Nephron (organoid): ENCODE data around the gene MEAK7.
"Not testable (repeated sequence)": the region's sequence is repeated elsewhere in the genome, so short reads cannot be mapped to it uniquely, and the experiment has no call there.

Source experiments
- H3K27ac Mint-ChIP-seq, 3 experiments: 2 replicates each; pipeline ENCODE4 v1.8.0; 2020; ENCODE audit warnings: mixed read lengths in 3 of 3, mild to moderate bottlenecking in 2 of 3, moderate library complexity in 1 of 3
- H3K27me3 Mint-ChIP-seq: 2 replicates; pipeline ENCODE4 v1.8.0; 2021; ENCODE audit warnings: low read depth, mild to moderate bottlenecking, moderate library complexity, mixed read lengths
- H3K36me3 Mint-ChIP-seq: 2 replicates; pipeline ENCODE4 v1.8.0; 2020; ENCODE audit warnings: low read depth, mixed read lengths
- H3K4me1 Mint-ChIP-seq: 2 replicates; pipeline ENCODE4 v1.8.0; 2020; ENCODE audit warnings: mixed read lengths
- H3K4me3 Mint-ChIP-seq, 3 experiments: 2 replicates each; pipeline ENCODE4 v1.8.0; 2020; ENCODE audit warnings: mild to moderate bottlenecking in 3 of 3, mixed read lengths in 3 of 3, moderate library complexity in 2 of 3
- H3K9me3 Mint-ChIP-seq: 2 replicates; pipeline ENCODE4 v1.8.0; 2020; ENCODE audit warnings: mixed read lengths
- TF ChIP-seq, protein P1 (sequence below), 3 experiments: fragments of 200-600 bp; sonication (generic); IDR thresholded peaks; one replicate each; pipeline ENCODE4 v1.5.0; 2021; ENCODE audit warnings: antibody characterized with exemption in 3 of 3; ENCODE audit not compliant: unreplicated experiment in 3 of 3

MEAK7 gene

GRCh38 chr16:84524346-84524920 is 20.0 kb upstream of the MEAK7 start:
- TF ChIP-seq, protein P1, sequence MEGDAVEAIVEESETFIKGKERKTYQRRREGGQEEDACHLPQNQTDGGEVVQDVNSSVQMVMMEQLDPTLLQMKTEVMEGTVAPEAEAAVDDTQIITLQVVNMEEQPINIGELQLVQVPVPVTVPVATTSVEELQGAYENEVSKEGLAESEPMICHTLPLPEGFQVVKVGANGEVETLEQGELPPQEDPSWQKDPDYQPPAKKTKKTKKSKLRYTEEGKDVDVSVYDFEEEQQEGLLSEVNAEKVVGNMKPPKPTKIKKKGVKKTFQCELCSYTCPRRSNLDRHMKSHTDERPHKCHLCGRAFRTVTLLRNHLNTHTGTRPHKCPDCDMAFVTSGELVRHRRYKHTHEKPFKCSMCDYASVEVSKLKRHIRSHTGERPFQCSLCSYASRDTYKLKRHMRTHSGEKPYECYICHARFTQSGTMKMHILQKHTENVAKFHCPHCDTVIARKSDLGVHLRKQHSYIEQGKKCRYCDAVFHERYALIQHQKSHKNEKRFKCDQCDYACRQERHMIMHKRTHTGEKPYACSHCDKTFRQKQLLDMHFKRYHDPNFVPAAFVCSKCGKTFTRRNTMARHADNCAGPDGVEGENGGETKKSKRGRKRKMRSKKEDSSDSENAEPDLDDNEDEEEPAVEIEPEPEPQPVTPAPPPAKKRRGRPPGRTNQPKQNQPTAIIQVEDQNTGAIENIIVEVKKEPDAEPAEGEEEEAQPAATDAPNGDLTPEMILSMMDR (IDR thresholded peaks at IDR 0.05; ENCODE audit: unreplicated experiment in 3 of 3) = no peak
- H3K27me3 Mint-ChIP-seq = peaks cover 7% of the 10 kb centered on the region
- peaks cover 5% of the 10 kb centered on the region for H3K9me3 Mint-ChIP-seq
- no peak overlapping the region for H3K27ac Mint-ChIP-seq
- H3K4me3 Mint-ChIP-seq = no peak overlapping the region
- H3K36me3 Mint-ChIP-seq = peaks cover 2% of the 10 kb centered on the region
- peaks cover 26% of the 10 kb centered on the region for H3K4me1 Mint-ChIP-seq

- H3K4me3 Mint-ChIP-seq = no peak overlapping the region
- no peaks in the 10 kb centered on the region for H3K9me3 Mint-ChIP-seq
- H3K27ac Mint-ChIP-seq = no peak overlapping the region
- TF ChIP-seq, protein P1 (IDR thresholded peaks at IDR 0.05; ENCODE audit: unreplicated experiment in 3 of 3) = no peak
- peaks cover 14% of the 10 kb centered on the region for H3K27me3 Mint-ChIP-seq
- H3K36me3 Mint-ChIP-seq = no peaks in the 10 kb centered on the region
- peaks cover 12% of the 10 kb centered on the region for H3K4me1 Mint-ChIP-seq
Measured at GRCh38 chr16:84521497-84521770, 17.0 kb upstream of the MEAK7 start.

- Mint-ChIP-seq H3K27me3 (peaks cover 14% of the 10 kb centered on the region), H3K4me3 (no peak overlapping the region), H3K4me1 (peaks cover 11% of the 10 kb centered on the region), H3K27ac (peak overlapping the region in 2 of 3 experiments; percentile 12 to 42), H3K9me3 (no peaks in the 10 kb centered on the region), H3K36me3 (no peaks in the 10 kb centered on the region)
- TF ChIP-seq, protein P1 (IDR thresholded peaks at IDR 0.05; ENCODE audit: unreplicated experiment in 3 of 3) = no peak
Measured at GRCh38 chr16:84520725-84521496, 16.5 kb upstream of the MEAK7 start.

- TF ChIP-seq, protein P1 (IDR thresholded peaks at IDR 0.05; ENCODE audit: unreplicated experiment in 3 of 3) = no peak
Measured at GRCh38 chr16:84519855-84520254, 15.4 kb upstream of the MEAK7 start.

DNA sequence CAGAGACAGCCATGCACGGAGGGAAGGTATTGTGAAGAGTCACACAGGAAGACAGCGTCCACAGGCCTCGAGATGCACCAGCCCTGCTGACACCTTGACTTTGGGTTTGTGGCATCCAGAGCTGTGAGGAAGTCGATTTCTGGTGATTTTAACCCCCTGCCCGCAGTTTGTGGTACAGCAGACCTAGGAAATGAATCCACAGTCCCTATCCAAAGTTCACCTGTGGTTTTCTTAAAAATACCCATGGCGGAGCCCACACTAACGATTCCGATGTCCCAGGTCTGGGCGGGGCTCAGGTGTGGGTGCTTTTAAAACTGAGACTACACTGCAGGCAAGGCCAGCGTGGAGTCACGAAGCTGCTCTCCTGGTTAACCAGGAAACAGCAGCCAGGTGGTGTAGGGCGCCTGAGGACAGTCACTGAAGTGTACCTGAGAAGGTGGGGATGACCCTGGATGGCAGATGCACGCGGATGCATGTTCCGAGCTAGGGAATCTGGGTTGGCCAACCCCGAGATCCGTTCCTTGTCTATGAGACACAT is 14.4 kb upstream of the MEAK7 start:
- TF ChIP-seq, protein P1 (IDR thresholded peaks at IDR 0.05; ENCODE audit: unreplicated experiment in 3 of 3) = no peak
- peaks cover 14% of the 10 kb centered on the region for H3K27me3 Mint-ChIP-seq
- no peaks in the 10 kb centered on the region for H3K36me3 Mint-ChIP-seq
- peaks cover 21% of the 10 kb centered on the region for H3K4me1 Mint-ChIP-seq
- H3K9me3 Mint-ChIP-seq = no peaks in the 10 kb centered on the region
- H3K27ac Mint-ChIP-seq = no peak overlapping the region
- no peak overlapping the region for H3K4me3 Mint-ChIP-seq

More at GRCh38 chr16:84519855-84520254, 15.4 kb upstream of the MEAK7 start:
- peaks cover 14% of the 10 kb centered on the region for H3K27me3 Mint-ChIP-seq
- no peaks in the 10 kb centered on the region for H3K9me3 Mint-ChIP-seq
- H3K4me3 Mint-ChIP-seq = no peak overlapping the region
- no peaks in the 10 kb centered on the region for H3K36me3 Mint-ChIP-seq
- H3K27ac Mint-ChIP-seq = peak overlapping the region in 2 of 3 experiments; percentile 12 to 16
- H3K4me1 Mint-ChIP-seq = peaks cover 14% of the 10 kb centered on the region

GRCh38 chr16:84518220-84518619 is 13.8 kb upstream of the MEAK7 start:
- H3K36me3 Mint-ChIP-seq, H3K27ac Mint-ChIP-seq, H3K9me3 Mint-ChIP-seq, H3K4me3 Mint-ChIP-seq: not testable (repeated sequence)
- Mint-ChIP-seq H3K4me1 (peaks cover 25% of the 10 kb centered on the region), H3K27me3 (peaks cover 14% of the 10 kb centered on the region)
